ENCODE measurements around the gene C12orf57. TPM values are rescaled to one million over a fixed set of nuclear protein-coding genes. Genes with fewer than 3 reads are reported as not detected.

Gene C12orf57
- total and polyA plus RNA-seq, 5 donors from 2014 or later = 186 to 410 (median 329) TPM

GRCh38 chr12:6942331-6942665 lies 1.5 kb upstream of the C12orf57 start:
- Histone ChIP-seq H3K4me3 (ENCODE audit: low read depth, low read length) (no peak overlapping the region), H3K27ac (ENCODE audit: insufficient read depth, low read length, poor library complexity, severe bottlenecking) (peak overlapping the region; percentile 98), H3K9me3 (ENCODE audit: control insufficient read depth in 2 of 2, low read length in 2 of 2) (no peaks in the 10 kb centered on the region), H3K4me1 (ENCODE audit: control insufficient read depth, insufficient read depth, low read length, poor library complexity, severe bottlenecking) (peaks cover 59% of the 10 kb centered on the region), H3K27me3 (ENCODE audit: control insufficient read depth, insufficient read depth, low read length) (no peaks in the 10 kb centered on the region), H3K36me3 (ENCODE audit: control insufficient read depth, insufficient read depth, low read length) (no peaks in the 10 kb centered on the region)
- peaks cover 6 to 66% (median 22%) of the 10 kb centered on the region in 4 donors for H3K4me1 Mint-ChIP-seq
- no peaks in the 10 kb centered on the region for H3K27me3 Mint-ChIP-seq
- no peaks in the 10 kb centered on the region for H3K9me3 Mint-ChIP-seq
- DNase-seq = no peak
- no peak for ATAC-seq (ENCODE audit: low read depth in 2 of 2)
- peak overlapping the region; percentile 92 to 99 (median 97) for H3K27ac Mint-ChIP-seq
- H3K36me3 Mint-ChIP-seq = no peaks in the 10 kb centered on the region
- peak overlapping the region; percentile 44 to 99 (median 86) for H3K4me3 Mint-ChIP-seq

- Histone ChIP-seq H3K4me3 (ENCODE audit: low read depth, low read length) (peak overlapping the region; percentile 79), H3K27me3 (ENCODE audit: control insufficient read depth, insufficient read depth, low read length) (no peaks in the 10 kb centered on the region), H3K36me3 (ENCODE audit: control insufficient read depth, insufficient read depth, low read length) (no peaks in the 10 kb centered on the region), H3K4me1 (ENCODE audit: control insufficient read depth, insufficient read depth, low read length, poor library complexity, severe bottlenecking) (peaks cover 62% of the 10 kb centered on the region), H3K27ac (ENCODE audit: insufficient read depth, low read length, poor library complexity, severe bottlenecking) (peak overlapping the region; percentile 98), H3K9me3 (ENCODE audit: control insufficient read depth in 2 of 2, low read length in 2 of 2) (no peaks in the 10 kb centered on the region)
- Mint-ChIP-seq H3K36me3 (no peaks in the 10 kb centered on the region), H3K9me3 (no peaks in the 10 kb centered on the region), H3K27me3 (no peaks in the 10 kb centered on the region), H3K4me1 (peaks cover 6 to 71% (median 27%) of the 10 kb centered on the region in 4 donors), H3K27ac (peak overlapping the region; percentile 97 to 100 (median 99)), H3K4me3 (peak overlapping the region; percentile 88 to 99 (median 98))
- DNase-seq (peak; percentile 78 to 94 (median 90)), ATAC-seq (ENCODE audit: low read depth in 2 of 2) (peak; percentile 63 to 68)
Observed at GRCh38 chr12:6943389-6943721, 467 bp upstream of the C12orf57 start.

- H3K4me1 Mint-ChIP-seq = peaks cover 6 to 76% (median 34%) of the 10 kb centered on the region in 4 donors
- H3K27ac Mint-ChIP-seq = peak overlapping the region; percentile 97 to 100 (median 99)
- Histone ChIP-seq H3K36me3 (ENCODE audit: control insufficient read depth, insufficient read depth, low read length) (no peaks in the 10 kb centered on the region), H3K4me1 (ENCODE audit: control insufficient read depth, insufficient read depth, low read length, poor library complexity, severe bottlenecking) (peaks cover 71% of the 10 kb centered on the region), H3K4me3 (ENCODE audit: low read depth, low read length) (peak overlapping the region; percentile 79), H3K27ac (ENCODE audit: insufficient read depth, low read length, poor library complexity, severe bottlenecking) (peak overlapping the region; percentile 98), H3K27me3 (ENCODE audit: control insufficient read depth, insufficient read depth, low read length) (no peaks in the 10 kb centered on the region), H3K9me3 (ENCODE audit: control insufficient read depth in 2 of 2, low read length in 2 of 2) (no peaks in the 10 kb centered on the region)
- ATAC-seq (ENCODE audit: low read depth in 2 of 2) (peak; percentile 66 to 67), DNase-seq (peak; percentile 81 to 94 (median 86))
- H3K9me3 Mint-ChIP-seq = no peaks in the 10 kb centered on the region
- H3K36me3 Mint-ChIP-seq = no peaks in the 10 kb centered on the region
- H3K4me3 Mint-ChIP-seq = peak overlapping the region; percentile 88 to 99 (median 98)
- peaks cover 4% of the 10 kb centered on the region for H3K27me3 Mint-ChIP-seq
Observed at GRCh38 chr12:6944381-6945186, 762 bp downstream of the C12orf57 start.

GRCh38 chr12:6945613-6946012 lies 1.8 kb downstream of the C12orf57 start:
- Histone ChIP-seq H3K9me3 (ENCODE audit: control insufficient read depth in 2 of 2, low read length in 2 of 2) (no peaks in the 10 kb centered on the region), H3K27ac (ENCODE audit: insufficient read depth, low read length, poor library complexity, severe bottlenecking) (peak overlapping the region; percentile 98), H3K4me3 (ENCODE audit: low read depth, low read length) (peak overlapping the region; percentile 79), H3K36me3 (ENCODE audit: control insufficient read depth, insufficient read depth, low read length) (no peaks in the 10 kb centered on the region), H3K4me1 (ENCODE audit: control insufficient read depth, insufficient read depth, low read length, poor library complexity, severe bottlenecking) (peaks cover 81% of the 10 kb centered on the region), H3K27me3 (ENCODE audit: control insufficient read depth, insufficient read depth, low read length) (no peaks in the 10 kb centered on the region)
- no peaks in the 10 kb centered on the region for H3K36me3 Mint-ChIP-seq
- peaks cover 4% of the 10 kb centered on the region for H3K27me3 Mint-ChIP-seq
- ATAC-seq (ENCODE audit: low read depth in 2 of 2) = no peak
- H3K4me3 Mint-ChIP-seq = peak overlapping the region; percentile 88 to 99 (median 98)
- peak overlapping the region; percentile 97 to 99 (median 98) for H3K27ac Mint-ChIP-seq
- no peaks in the 10 kb centered on the region for H3K9me3 Mint-ChIP-seq
- DNase-seq = no peak
- H3K4me1 Mint-ChIP-seq = peaks cover 12 to 81% (median 44%) of the 10 kb centered on the region in 4 donors

GRCh38 chr12:6946033-6946919 lies 2.5 kb downstream of the C12orf57 start:
- Mint-ChIP-seq H3K4me1 (peaks cover 14 to 84% (median 46%) of the 10 kb centered on the region in 4 donors), H3K36me3 (no peaks in the 10 kb centered on the region), H3K4me3 (peak overlapping the region; percentile 88 to 99 (median 96)), H3K27me3 (peaks cover 4% of the 10 kb centered on the region), H3K9me3 (no peaks in the 10 kb centered on the region), H3K27ac (peak overlapping the region; percentile 97 to 99 (median 98))
- H3K4me3 ChIP-seq (ENCODE audit: low read depth, low read length) = peak overlapping the region; percentile 58
- H3K4me1 ChIP-seq (ENCODE audit: control insufficient read depth, insufficient read depth, low read length, poor library complexity, severe bottlenecking) = peaks cover 86% of the 10 kb centered on the region
- H3K9me3 ChIP-seq (ENCODE audit: control insufficient read depth in 2 of 2, low read length in 2 of 2) = no peaks in the 10 kb centered on the region
- peak overlapping the region; percentile 98 for H3K27ac ChIP-seq (ENCODE audit: insufficient read depth, low read length, poor library complexity, severe bottlenecking)
- ATAC-seq (ENCODE audit: low read depth in 2 of 2) (peak; percentile 3 to 4), DNase-seq (peak; percentile 52 to 77 (median 73))
- no peaks in the 10 kb centered on the region for H3K27me3 ChIP-seq (ENCODE audit: control insufficient read depth, insufficient read depth, low read length)
- H3K36me3 ChIP-seq (ENCODE audit: control insufficient read depth, insufficient read depth, low read length) = no peaks in the 10 kb centered on the region

GRCh38 chr12:6946920-6947374 lies 3.1 kb downstream of the C12orf57 start:
- no peaks in the 10 kb centered on the region for H3K9me3 ChIP-seq (ENCODE audit: control insufficient read depth in 2 of 2, low read length in 2 of 2)
- H3K4me3 ChIP-seq (ENCODE audit: low read depth, low read length) = peak overlapping the region; percentile 58
- H3K36me3 ChIP-seq (ENCODE audit: control insufficient read depth, insufficient read depth, low read length) = no peaks in the 10 kb centered on the region
- H3K27me3 ChIP-seq (ENCODE audit: control insufficient read depth, insufficient read depth, low read length) = no peaks in the 10 kb centered on the region
- ATAC-seq (ENCODE audit: low read depth in 2 of 2) = no peak
- peak overlapping the region; percentile 88 to 99 (median 96) for H3K4me3 Mint-ChIP-seq
- H3K4me1 Mint-ChIP-seq = peaks cover 14 to 84% (median 46%) of the 10 kb centered on the region in 4 donors
- peak overlapping the region; percentile 98 for H3K27ac ChIP-seq (ENCODE audit: insufficient read depth, low read length, poor library complexity, severe bottlenecking)
- peaks cover 4% of the 10 kb centered on the region for H3K27me3 Mint-ChIP-seq
- peak overlapping the region; percentile 97 to 99 (median 98) for H3K27ac Mint-ChIP-seq
- H3K4me1 ChIP-seq (ENCODE audit: control insufficient read depth, insufficient read depth, low read length, poor library complexity, severe bottlenecking) = peaks cover 90% of the 10 kb centered on the region
- no peaks in the 10 kb centered on the region for H3K36me3 Mint-ChIP-seq
- DNase-seq = no peak
- H3K9me3 Mint-ChIP-seq = no peaks in the 10 kb centered on the region

GRCh38 chr12:6947615-6948014 lies 3.8 kb downstream of the C12orf57 start:
- peaks cover 14 to 79% (median 47%) of the 10 kb centered on the region in 4 donors for H3K4me1 Mint-ChIP-seq
- Histone ChIP-seq H3K9me3 (ENCODE audit: control insufficient read depth in 2 of 2, low read length in 2 of 2) (no peaks in the 10 kb centered on the region), H3K4me1 (ENCODE audit: control insufficient read depth, insufficient read depth, low read length, poor library complexity, severe bottlenecking) (peaks cover 94% of the 10 kb centered on the region), H3K27ac (ENCODE audit: insufficient read depth, low read length, poor library complexity, severe bottlenecking) (peak overlapping the region; percentile 98), H3K4me3 (ENCODE audit: low read depth, low read length) (no peak overlapping the region), H3K27me3 (ENCODE audit: control insufficient read depth, insufficient read depth, low read length) (no peaks in the 10 kb centered on the region), H3K36me3 (ENCODE audit: control insufficient read depth, insufficient read depth, low read length) (no peaks in the 10 kb centered on the region)
- peaks cover 5% of the 10 kb centered on the region for H3K36me3 Mint-ChIP-seq
- peak overlapping the region; percentile 87 to 99 (median 97) for H3K27ac Mint-ChIP-seq
- ATAC-seq (ENCODE audit: low read depth in 2 of 2) = no peak
- H3K9me3 Mint-ChIP-seq = no peaks in the 10 kb centered on the region
- no peak for DNase-seq
- peaks cover 4% of the 10 kb centered on the region for H3K27me3 Mint-ChIP-seq
- H3K4me3 Mint-ChIP-seq = peak overlapping the region; percentile 76 to 99 (median 82)
